Lung (tissue), 12 donors: ENCODE data around the gene NFATC1. TPM values are rescaled to one million over a fixed set of nuclear protein-coding genes. Genes with fewer than 3 reads are reported as not detected.
A peak's percentile ranks its signal among the peaks of the same experiment; 100 is the strongest.

Source experiments
- ATAC-seq: fragments of 200-7000 bp; cut with Tn5 transposase; one replicate; pipeline ENCODE4 v1.9.1; 2020; ENCODE audit warnings: moderate number of reproducible peaks; ENCODE audit not compliant: insufficient read depth, low FRiP score
- DNase-seq, 3 donors: peaks; one replicate each; pipeline ENCODE4 v3.0.0-alpha.2; 2013 to 2017
- H3K27ac ChIP-seq, 2 donors: one replicate each; pipeline ENCODE4 v1.5.1; 2013; ENCODE audit warnings: mild to moderate bottlenecking in 2 of 2, moderate library complexity in 2 of 2, control low read depth in 1 of 2, inconsistent platforms in 1 of 2, low read depth in 1 of 2, low read length in 1 of 2
- H3K27me3 ChIP-seq, 3 donors: one replicate each; pipeline ENCODE4 v1.5.1; 2013; ENCODE audit warnings: low read length in 2 of 3; ENCODE audit not compliant: control insufficient read depth in 3 of 3, insufficient read depth in 3 of 3
- H3K36me3 ChIP-seq, 4 donors: one replicate each; pipeline ENCODE4 v1.5.1; 2013; ENCODE audit warnings: low read length in 4 of 4, mild to moderate bottlenecking in 1 of 4, moderate library complexity in 1 of 4; ENCODE audit not compliant: control insufficient read depth in 4 of 4, insufficient read depth in 4 of 4
- H3K4me1 ChIP-seq, 5 donors: one replicate each; pipeline ENCODE4 v1.5.1; 2013; ENCODE audit warnings: low read length in 5 of 5, mild to moderate bottlenecking in 2 of 5, moderate library complexity in 1 of 5; ENCODE audit not compliant: control insufficient read depth in 5 of 5, insufficient read depth in 5 of 5
- H3K4me3 ChIP-seq: one replicate; pipeline ENCODE4 v1.5.1; 2013; ENCODE audit warnings: mild to moderate bottlenecking, control low read depth, moderate library complexity
- H3K9ac ChIP-seq, 2 donors: one replicate each; pipeline ENCODE4 v1.5.1; 2013; ENCODE audit warnings: low read length in 2 of 2, control low read depth in 1 of 2; ENCODE audit not compliant: insufficient read depth in 1 of 2
- H3K9me3 ChIP-seq, 4 donors: one replicate each; pipeline ENCODE4 v1.5.1; 2013; ENCODE audit warnings: low read length in 3 of 4, mild to moderate bottlenecking in 1 of 4, moderate library complexity in 1 of 4; ENCODE audit not compliant: control insufficient read depth in 4 of 4, insufficient read depth in 3 of 4
- WGBS, 2 donors: extraction: QIAGEN DNeasy Blood & Tissue Kit; methylation state at CpG; one replicate each; pipeline ENCODE4 v1.1.7; 2013; 5-methylcytosine and 5-hydroxymethylcytosine counted together
- polyA plus RNA-seq, 2 donors: library from polyadenylated mRNA; stranded (reverse); fragments of 200-250 nt; gene quantifications; one replicate each; pipeline ENCODE4 v1.2.1, GENCODE V29; 2013
- total RNA-seq, 2 donors: library from RNA; depleted of rRNA in 1 of 2; stranded (reverse); fragments of >200 nt in 1 of 2; gene quantifications; one replicate each; pipeline ENCODE4 v1.2.1, GENCODE V29; 2014 to 2021
- TF ChIP-seq, protein P1 (sequence below): IDR thresholded peaks from 2 replicates; pipeline ENCODE4 v1.5.1; 2012; ENCODE audit warnings: mild to moderate bottlenecking; ENCODE audit errors: control extremely low read depth, extremely low read depth
- donor health status: control.
- donor health status: control.
- donor health status: Bipolar disorder and iron deficiency.
- donor health status: healthy.
- donor health status: DM: yes; HTN: yes; CAD: no.

The NFATC1 gene
- total and polyA plus RNA-seq, 4 donors: 8.6 to 25.5 (median 12.9) TPM

DNA sequence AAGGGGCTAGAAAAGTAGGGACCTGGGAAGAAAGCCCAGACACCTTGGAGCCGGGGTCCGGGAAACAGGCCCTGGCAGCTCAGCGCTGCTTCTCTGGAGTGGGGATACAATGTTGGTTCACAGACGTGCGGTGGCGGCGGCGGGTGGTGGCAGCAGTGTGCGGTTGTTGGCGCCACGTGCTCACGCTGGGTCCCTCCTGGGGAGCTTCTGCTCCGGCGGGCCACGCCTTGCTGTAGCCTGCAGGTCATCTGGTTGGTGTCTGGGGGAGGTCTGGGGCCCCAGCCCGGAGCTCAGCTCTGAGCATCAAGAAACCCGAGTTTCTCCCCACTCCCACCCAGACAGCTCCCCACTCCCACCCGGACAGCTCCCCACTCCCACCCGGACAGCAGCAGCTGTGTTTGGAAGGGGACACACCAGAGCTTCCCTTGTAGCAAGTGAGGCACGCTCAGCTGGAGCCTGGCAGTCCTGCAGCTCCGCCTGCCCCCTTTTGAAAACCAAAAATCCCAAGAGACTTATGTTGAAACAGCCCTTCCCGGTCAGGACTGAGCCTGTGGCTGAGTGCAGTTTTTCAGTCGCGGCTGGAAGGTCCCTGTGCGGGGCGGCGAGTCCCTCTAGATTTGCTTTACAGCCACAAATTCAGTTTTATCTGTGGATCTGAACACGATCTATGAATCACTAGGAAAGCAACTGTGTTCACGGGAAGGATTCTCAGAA is 46.9 kb downstream of the NFATC1 start:
- TF ChIP-seq, protein P1, sequence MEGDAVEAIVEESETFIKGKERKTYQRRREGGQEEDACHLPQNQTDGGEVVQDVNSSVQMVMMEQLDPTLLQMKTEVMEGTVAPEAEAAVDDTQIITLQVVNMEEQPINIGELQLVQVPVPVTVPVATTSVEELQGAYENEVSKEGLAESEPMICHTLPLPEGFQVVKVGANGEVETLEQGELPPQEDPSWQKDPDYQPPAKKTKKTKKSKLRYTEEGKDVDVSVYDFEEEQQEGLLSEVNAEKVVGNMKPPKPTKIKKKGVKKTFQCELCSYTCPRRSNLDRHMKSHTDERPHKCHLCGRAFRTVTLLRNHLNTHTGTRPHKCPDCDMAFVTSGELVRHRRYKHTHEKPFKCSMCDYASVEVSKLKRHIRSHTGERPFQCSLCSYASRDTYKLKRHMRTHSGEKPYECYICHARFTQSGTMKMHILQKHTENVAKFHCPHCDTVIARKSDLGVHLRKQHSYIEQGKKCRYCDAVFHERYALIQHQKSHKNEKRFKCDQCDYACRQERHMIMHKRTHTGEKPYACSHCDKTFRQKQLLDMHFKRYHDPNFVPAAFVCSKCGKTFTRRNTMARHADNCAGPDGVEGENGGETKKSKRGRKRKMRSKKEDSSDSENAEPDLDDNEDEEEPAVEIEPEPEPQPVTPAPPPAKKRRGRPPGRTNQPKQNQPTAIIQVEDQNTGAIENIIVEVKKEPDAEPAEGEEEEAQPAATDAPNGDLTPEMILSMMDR: no peak
- Histone ChIP-seq H3K27me3 (no peaks in the 10 kb centered on the region), H3K27ac (no peak overlapping the region), H3K36me3 (peaks cover 0 to 11% (median 0%) of the 10 kb centered on the region in 4 donors), H3K9ac (no peak overlapping the region), H3K9me3 (no peaks in the 10 kb centered on the region), H3K4me3 (no peak overlapping the region), H3K4me1 (peaks cover 0 to 2% (median 0%) of the 10 kb centered on the region in 5 donors)
- 90 to 92% methylated on average over 29 of the region's 29 CpGs for WGBS, 2 donors
- peak in 1 of 3 donors; percentile 40 for DNase-seq
- no peak for ATAC-seq

DNA sequence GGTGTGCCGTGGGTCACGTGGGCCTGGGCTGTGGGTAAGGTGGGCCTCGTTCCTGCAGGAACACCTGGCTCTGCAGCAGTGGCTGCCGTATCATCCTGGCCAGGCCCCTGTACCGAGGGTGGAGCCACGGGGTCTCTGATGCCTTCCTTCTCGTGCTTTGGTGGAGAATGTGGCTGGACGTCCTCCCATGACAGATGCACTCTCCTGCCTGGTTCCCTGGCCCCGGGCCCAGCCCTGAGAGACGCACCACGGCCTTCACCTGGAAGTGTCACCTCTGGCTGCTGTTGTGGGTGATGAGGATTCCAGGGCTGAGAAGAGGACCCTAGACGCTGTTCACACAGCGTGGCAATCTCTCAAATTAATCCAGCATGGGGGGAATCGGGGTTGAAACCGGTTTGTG is 49.5 kb downstream of the NFATC1 start:
- ATAC-seq: no peak
- H3K27me3 ChIP-seq: no peaks in the 10 kb centered on the region
- TF ChIP-seq, protein P1: no peak
- 93% methylated on average over 15 of the region's 15 CpGs for WGBS, 2 donors
- peaks cover 0 to 13% (median 0%) of the 10 kb centered on the region in 4 donors for H3K36me3 ChIP-seq
- no peak overlapping the region for H3K9ac ChIP-seq
- no peak for DNase-seq
- no peaks in the 10 kb centered on the region for H3K9me3 ChIP-seq
- H3K4me3 ChIP-seq: no peak overlapping the region
- H3K4me1 ChIP-seq: peaks cover 0 to 2% (median 0%) of the 10 kb centered on the region in 5 donors
- no peak overlapping the region for H3K27ac ChIP-seq

DNA sequence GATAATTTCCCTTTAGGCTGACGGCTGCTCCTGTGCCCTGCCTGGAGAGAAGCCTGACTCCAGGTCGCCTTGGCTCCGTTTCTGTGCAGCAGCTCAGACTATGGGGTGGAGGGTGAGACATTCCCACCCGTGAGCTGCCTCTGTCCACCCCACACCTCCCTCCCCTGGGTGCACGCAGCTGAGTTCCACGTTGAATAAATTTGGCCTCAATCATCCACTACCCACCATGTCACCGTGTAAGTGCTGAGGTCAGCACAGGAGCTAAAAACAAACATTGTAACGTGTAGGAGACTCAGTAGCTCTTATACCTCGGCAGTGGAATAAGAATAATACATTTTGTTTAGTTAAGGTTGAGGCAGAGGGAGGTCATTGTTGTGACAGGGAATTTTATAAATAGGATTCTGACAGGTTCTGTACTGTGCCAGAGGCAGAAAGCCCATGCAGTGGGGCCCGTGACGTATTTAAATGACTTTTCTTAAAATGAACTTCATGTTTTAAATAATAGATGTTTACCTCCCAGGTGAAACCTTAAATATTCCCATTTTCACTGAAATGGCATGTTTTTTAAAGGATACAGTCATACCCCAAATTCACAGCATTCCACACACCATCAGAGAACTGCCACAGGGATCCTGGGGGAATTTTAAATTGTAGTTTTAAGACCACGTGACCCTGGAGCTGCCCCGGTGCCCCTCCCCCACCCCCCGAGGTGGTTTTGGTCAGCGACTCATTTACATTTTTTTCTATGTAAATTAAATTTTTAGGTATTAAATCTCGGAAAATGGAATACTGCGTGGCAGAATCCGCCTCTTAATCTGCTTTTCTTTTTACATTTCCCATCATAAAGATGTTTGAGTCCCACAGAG is 50.2 kb downstream of the NFATC1 start:
- DNase-seq (no peak), ATAC-seq (no peak)
- Histone ChIP-seq H3K27ac (no peak overlapping the region), H3K9me3 (no peaks in the 10 kb centered on the region), H3K27me3 (no peaks in the 10 kb centered on the region), H3K9ac (no peak overlapping the region), H3K4me3 (no peak overlapping the region), H3K4me1 (peaks cover 0 to 2% (median 0%) of the 10 kb centered on the region in 5 donors), H3K36me3 (peaks cover 0 to 14% (median 0%) of the 10 kb centered on the region in 4 donors)
- TF ChIP-seq, protein P1: no peak
- 82 to 86% methylated on average over 18 of the region's 18 CpGs for WGBS, 2 donors
